ENCODE results near the gene MTERF1.
A peak's percentile ranks its signal among the peaks of the same experiment; 100 is the strongest.
"Not testable (repeated sequence)": the region's sequence is repeated elsewhere in the genome, so short reads cannot be mapped to it uniquely, and the experiment has no call there.

The MTERF1 gene

GRCh38 chr7:91866599-91867148, 13.8 kb downstream of the MTERF1 start:
- DNase-seq (ENCODE audit: low spot score in 2 of 2) = no peak
- peaks cover 5% of the 10 kb centered on the region for H3K4me1 Mint-ChIP-seq
- peaks cover 8% of the 10 kb centered on the region for H3K36me3 Mint-ChIP-seq
- no peaks in the 10 kb centered on the region for H3K27me3 Mint-ChIP-seq
- no peak overlapping the region for H3K4me3 Mint-ChIP-seq
- peaks cover 2% of the 10 kb centered on the region for H3K9me3 Mint-ChIP-seq
- H3K27ac Mint-ChIP-seq = peak overlapping the region; percentile 4
- no peak for ATAC-seq (ENCODE audit: low read depth)

GRCh38 chr7:91865511-91865910, 15.0 kb downstream of the MTERF1 start:
- H3K4me3 Mint-ChIP-seq = no peak overlapping the region
- no peaks in the 10 kb centered on the region for H3K27me3 Mint-ChIP-seq
- H3K9me3 Mint-ChIP-seq = peaks cover 2% of the 10 kb centered on the region
- H3K27ac Mint-ChIP-seq = no peak overlapping the region
- ATAC-seq (ENCODE audit: low read depth) (no peak), DNase-seq (ENCODE audit: low spot score in 2 of 2) (no peak)
- peaks cover 8% of the 10 kb centered on the region for H3K36me3 Mint-ChIP-seq
- peaks cover 3% of the 10 kb centered on the region for H3K4me1 Mint-ChIP-seq

- not testable (repeated sequence) for H3K36me3 Mint-ChIP-seq; H3K4me3 Mint-ChIP-seq; DNase-seq (ENCODE audit: low spot score in 2 of 2); H3K27me3 Mint-ChIP-seq; H3K4me1 Mint-ChIP-seq; ATAC-seq (ENCODE audit: low read depth); H3K27ac Mint-ChIP-seq; H3K9me3 Mint-ChIP-seq
These were observed 15.9 kb downstream of the MTERF1 start for GRCh38 chr7:91864604-91865003.

DNA sequence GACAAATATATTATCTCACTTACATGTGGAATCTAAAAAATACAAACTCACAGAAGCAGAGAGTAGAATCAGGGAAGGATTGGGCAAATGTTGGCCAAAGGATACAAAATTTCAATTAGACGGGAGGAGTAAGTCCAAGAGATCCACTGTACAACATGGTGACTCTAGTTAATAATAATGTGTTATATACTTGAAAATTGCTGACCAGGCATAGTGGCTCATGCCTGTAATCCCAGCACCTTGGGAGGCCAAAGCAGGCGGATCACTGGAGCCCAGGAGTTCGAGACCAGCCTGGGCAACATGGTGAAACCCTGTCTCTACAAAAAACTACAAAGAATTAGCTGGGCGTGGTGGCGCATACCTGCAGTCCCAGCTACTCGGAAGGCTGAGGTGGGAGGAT, 16.4 kb downstream of the MTERF1 start:
- no peak for DNase-seq (ENCODE audit: low spot score in 2 of 2)
- no peak overlapping the region for H3K4me3 Mint-ChIP-seq
- H3K27ac Mint-ChIP-seq = no peak overlapping the region
- H3K4me1 Mint-ChIP-seq = peaks cover 3% of the 10 kb centered on the region
- peaks cover 8% of the 10 kb centered on the region for H3K36me3 Mint-ChIP-seq
- peaks cover 2% of the 10 kb centered on the region for H3K9me3 Mint-ChIP-seq
- no peak for ATAC-seq (ENCODE audit: low read depth)
- no peaks in the 10 kb centered on the region for H3K27me3 Mint-ChIP-seq

GRCh38 chr7:91852263-91852741, 28.2 kb downstream of the MTERF1 start:
- Mint-ChIP-seq H3K4me1 (peaks cover 4% of the 10 kb centered on the region), H3K27ac (no peak overlapping the region), H3K36me3 (peaks cover 23% of the 10 kb centered on the region), H3K9me3 (peaks cover 13% of the 10 kb centered on the region), H3K4me3 (no peak overlapping the region), H3K27me3 (no peaks in the 10 kb centered on the region)
- no peak for DNase-seq (ENCODE audit: low spot score in 2 of 2)
- ATAC-seq (ENCODE audit: low read depth) = no peak

GRCh38 chr7:91850455-91850854, 30.0 kb downstream of the MTERF1 start:
- no peak overlapping the region for H3K4me3 Mint-ChIP-seq
- no peaks in the 10 kb centered on the region for H3K27me3 Mint-ChIP-seq
- H3K9me3 Mint-ChIP-seq = peaks cover 15% of the 10 kb centered on the region
- ATAC-seq (ENCODE audit: low read depth) (no peak), DNase-seq (ENCODE audit: low spot score in 2 of 2) (no peak)
- H3K4me1 Mint-ChIP-seq = peaks cover 6% of the 10 kb centered on the region
- H3K36me3 Mint-ChIP-seq = peaks cover 21% of the 10 kb centered on the region
- no peak overlapping the region for H3K27ac Mint-ChIP-seq

- Mint-ChIP-seq H3K4me1 (peaks cover 13% of the 10 kb centered on the region), H3K27me3 (no peaks in the 10 kb centered on the region), H3K27ac (no peak overlapping the region), H3K4me3 (no peak overlapping the region), H3K9me3 (peaks cover 7% of the 10 kb centered on the region), H3K36me3 (peaks cover 10% of the 10 kb centered on the region)
- no peak for DNase-seq (ENCODE audit: low spot score in 2 of 2)
- ATAC-seq (ENCODE audit: low read depth) = no peak
These were observed 32.5 kb downstream of the MTERF1 start for GRCh38 chr7:91847876-91848588.

DNA sequence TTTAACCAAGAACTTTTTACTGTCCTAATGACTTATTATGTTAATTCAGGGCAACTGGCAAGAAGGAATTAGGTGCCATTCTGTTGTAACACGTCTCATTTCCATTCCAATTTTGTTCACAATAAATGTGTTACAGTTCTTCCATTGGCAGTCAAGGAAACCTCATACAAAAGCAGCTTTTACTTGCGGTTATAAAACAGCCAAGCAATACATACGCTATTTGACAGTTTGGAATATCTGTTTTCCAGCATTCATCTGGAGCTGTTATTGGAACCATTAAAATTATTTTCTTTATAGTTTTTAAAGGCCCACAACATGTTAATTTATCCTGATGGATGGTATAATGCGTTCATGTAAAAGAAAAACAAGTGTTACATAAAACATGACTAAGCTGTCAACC, 33.3 kb downstream of the MTERF1 start:
- Mint-ChIP-seq H3K9me3 (peaks cover 4% of the 10 kb centered on the region), H3K27ac (no peak overlapping the region), H3K36me3 (peaks cover 6% of the 10 kb centered on the region), H3K4me1 (peaks cover 10% of the 10 kb centered on the region), H3K4me3 (no peak overlapping the region), H3K27me3 (no peaks in the 10 kb centered on the region)
- DNase-seq (ENCODE audit: low spot score in 2 of 2) (no peak), ATAC-seq (ENCODE audit: low read depth) (no peak)

DNA sequence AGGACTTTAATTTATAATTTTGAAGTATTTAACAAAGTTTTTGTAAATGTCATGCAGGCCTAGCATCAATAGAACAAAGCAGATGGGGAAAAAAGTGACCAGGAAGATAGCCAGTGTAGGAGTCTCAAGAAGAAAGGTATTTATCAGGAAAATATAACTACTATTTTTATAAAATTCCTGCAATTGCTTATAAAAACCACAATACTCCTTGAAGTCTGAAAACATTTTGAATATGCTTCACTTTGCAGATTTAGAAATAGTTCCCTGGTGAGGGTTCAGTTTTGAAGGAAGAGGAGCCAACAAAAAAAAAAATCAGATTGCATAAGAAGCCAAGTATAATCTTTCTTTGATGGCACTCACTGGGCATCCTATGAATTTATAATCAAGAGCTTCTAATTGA, 34.1 kb downstream of the MTERF1 start:
- DNase-seq (ENCODE audit: low spot score in 2 of 2) (no peak), ATAC-seq (ENCODE audit: low read depth) (no peak)
- Mint-ChIP-seq H3K4me1 (peaks cover 10% of the 10 kb centered on the region), H3K36me3 (peaks cover 8% of the 10 kb centered on the region), H3K4me3 (no peak overlapping the region), H3K9me3 (peaks cover 5% of the 10 kb centered on the region), H3K27me3 (no peaks in the 10 kb centered on the region), H3K27ac (no peak overlapping the region)

DNA sequence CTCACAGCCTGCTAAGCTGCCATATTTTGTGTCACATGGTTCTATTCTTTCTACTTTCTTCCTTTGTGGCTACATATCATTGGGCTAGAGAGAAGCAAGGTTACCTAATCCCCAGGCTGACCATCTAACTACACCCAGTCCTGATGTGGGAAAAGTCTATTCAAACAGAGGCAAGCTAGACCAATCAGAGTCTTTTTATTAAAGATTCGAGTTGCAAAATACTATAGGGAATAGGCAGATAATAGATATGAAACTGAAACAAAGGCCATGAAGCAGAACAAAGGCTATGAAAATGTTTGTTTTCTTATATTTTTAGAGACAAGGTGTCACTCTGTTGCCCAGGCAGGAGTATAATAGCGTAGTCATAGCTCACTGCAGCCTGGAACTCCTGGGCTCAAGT, 36.7 kb downstream of the MTERF1 start:
- peak overlapping the region; percentile 49 for H3K4me3 Mint-ChIP-seq
- peaks cover 10% of the 10 kb centered on the region for H3K4me1 Mint-ChIP-seq
- peaks cover 6% of the 10 kb centered on the region for H3K9me3 Mint-ChIP-seq
- H3K27me3 Mint-ChIP-seq = no peaks in the 10 kb centered on the region
- DNase-seq (ENCODE audit: low spot score in 2 of 2) (no peak), ATAC-seq (ENCODE audit: low read depth) (peak; percentile 68)
- peaks cover 9% of the 10 kb centered on the region for H3K36me3 Mint-ChIP-seq
- peak overlapping the region; percentile 40 for H3K27ac Mint-ChIP-seq

- Mint-ChIP-seq H3K4me1 (no peaks in the 10 kb centered on the region), H3K4me3 (no peak overlapping the region), H3K27me3 (no peaks in the 10 kb centered on the region), H3K36me3 (peaks cover 4% of the 10 kb centered on the region), H3K27ac (no peak overlapping the region), H3K9me3 (peaks cover 3% of the 10 kb centered on the region)
- no peak for DNase-seq (ENCODE audit: low spot score in 2 of 2)
- no peak for ATAC-seq (ENCODE audit: low read depth)
These were observed 42.1 kb downstream of the MTERF1 start for GRCh38 chr7:91838439-91838838.

GRCh38 chr7:91837397-91838070, 43.0 kb downstream of the MTERF1 start:
- Mint-ChIP-seq H3K27me3 (no peaks in the 10 kb centered on the region), H3K4me3 (no peak overlapping the region), H3K36me3 (peaks cover 4% of the 10 kb centered on the region), H3K4me1 (no peaks in the 10 kb centered on the region), H3K27ac (no peak overlapping the region), H3K9me3 (peaks cover 3% of the 10 kb centered on the region)
- ATAC-seq (ENCODE audit: low read depth) = no peak
- no peak for DNase-seq (ENCODE audit: low spot score in 2 of 2)

DNA sequence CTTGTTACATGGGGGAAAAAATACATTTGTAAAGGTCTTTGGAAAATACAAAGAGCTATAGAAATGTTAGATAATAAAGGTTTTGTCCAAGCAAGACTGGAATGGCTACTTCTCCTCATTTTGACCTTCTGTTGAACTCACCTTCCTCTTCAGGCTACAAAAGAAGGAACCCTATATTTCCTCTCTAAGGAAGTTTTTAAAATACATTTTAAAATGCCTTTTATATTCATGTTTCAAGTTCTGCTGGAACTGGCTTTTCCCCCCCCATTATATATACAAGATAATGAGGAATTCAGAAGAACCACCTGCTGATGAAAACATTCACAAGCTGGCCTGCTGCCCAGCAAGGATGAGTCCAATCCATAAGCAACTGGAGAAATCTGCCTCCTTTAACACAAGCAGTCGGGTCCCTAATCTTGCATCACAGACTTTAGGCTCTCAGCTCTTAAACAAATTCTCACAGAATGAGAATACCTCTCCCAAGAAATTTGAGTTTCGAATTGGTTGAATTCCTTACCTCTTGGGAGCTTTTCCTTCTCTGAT, 44.6 kb downstream of the MTERF1 start:
- Mint-ChIP-seq H3K4me1 (no peaks in the 10 kb centered on the region), H3K9me3 (no peaks in the 10 kb centered on the region), H3K36me3 (no peaks in the 10 kb centered on the region), H3K4me3 (no peak overlapping the region), H3K27ac (no peak overlapping the region), H3K27me3 (no peaks in the 10 kb centered on the region)
- DNase-seq (ENCODE audit: low spot score in 2 of 2) (no peak), ATAC-seq (ENCODE audit: low read depth) (no peak)

DNA sequence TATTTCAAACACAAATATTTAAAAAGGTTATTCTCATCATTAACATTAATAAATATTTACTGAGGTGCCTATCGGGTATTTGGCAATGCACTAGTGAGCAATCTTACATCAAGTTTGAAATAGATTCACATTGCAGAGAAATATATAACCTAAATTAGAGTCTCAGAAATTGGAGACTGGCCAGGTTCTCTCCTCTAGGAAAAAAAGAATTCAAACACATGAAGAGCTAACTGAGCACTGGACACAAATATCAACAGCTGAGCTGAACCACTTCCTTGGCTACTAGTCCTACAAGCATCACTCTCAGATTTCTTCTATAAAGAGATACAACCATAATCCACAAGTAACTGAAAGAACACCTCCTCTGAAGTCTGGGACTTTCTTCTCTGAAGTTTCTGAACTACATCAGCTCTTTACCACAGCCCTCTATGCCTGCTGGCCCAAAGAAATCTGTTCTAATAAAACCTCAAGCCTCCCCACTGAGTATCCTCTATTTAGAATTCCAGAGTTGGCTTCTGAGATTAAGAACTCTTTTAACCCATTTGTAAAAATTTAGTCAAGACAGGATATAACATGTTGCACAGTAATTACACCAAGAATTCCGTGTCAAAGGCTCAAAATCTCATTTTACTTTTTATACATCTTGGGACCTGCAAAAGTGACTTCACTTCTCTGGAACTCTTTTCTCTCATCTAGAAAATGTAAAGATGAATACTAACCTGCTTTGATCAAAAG, 45.2 kb downstream of the MTERF1 start:
- Mint-ChIP-seq H3K27ac (no peak overlapping the region), H3K4me3 (no peak overlapping the region)

More for the DNA sequence above, 45.2 kb downstream of the MTERF1 start:
- DNase-seq (ENCODE audit: low spot score in 2 of 2) (no peak), ATAC-seq (ENCODE audit: low read depth) (no peak)
- Mint-ChIP-seq H3K27me3 (no peaks in the 10 kb centered on the region), H3K4me1 (no peaks in the 10 kb centered on the region), H3K9me3 (no peaks in the 10 kb centered on the region), H3K36me3 (no peaks in the 10 kb centered on the region)

Measured in memory B cell (primary cell).